Neural progenitor cell (in vitro differentiated cells): ENCODE results near the gene LDLRAD2.

Experiments used
- EZH2 ChIP-seq: fragments of 200-600 bp; sonication (generic); IDR thresholded peaks from 2 replicates; pipeline ENCODE4 v1.6.1; 2017; ENCODE audit warnings: antibody characterized with exemption, mild to moderate bottlenecking, moderate library complexity
- EZH2phosphoT487 ChIP-seq: fragments of 200-600 bp; sonication (generic); IDR thresholded peaks from 2 replicates; pipeline ENCODE4 v1.6.1; 2017; ENCODE audit warnings: antibody characterized with exemption
- TF ChIP-seq, protein P1 (sequence below): fragments of 200-600 bp; sonication (generic); IDR thresholded peaks from 2 replicates; pipeline ENCODE4 v1.5.1; 2017; ENCODE audit warnings: antibody characterized with exemption, mild to moderate bottlenecking

DNA sequence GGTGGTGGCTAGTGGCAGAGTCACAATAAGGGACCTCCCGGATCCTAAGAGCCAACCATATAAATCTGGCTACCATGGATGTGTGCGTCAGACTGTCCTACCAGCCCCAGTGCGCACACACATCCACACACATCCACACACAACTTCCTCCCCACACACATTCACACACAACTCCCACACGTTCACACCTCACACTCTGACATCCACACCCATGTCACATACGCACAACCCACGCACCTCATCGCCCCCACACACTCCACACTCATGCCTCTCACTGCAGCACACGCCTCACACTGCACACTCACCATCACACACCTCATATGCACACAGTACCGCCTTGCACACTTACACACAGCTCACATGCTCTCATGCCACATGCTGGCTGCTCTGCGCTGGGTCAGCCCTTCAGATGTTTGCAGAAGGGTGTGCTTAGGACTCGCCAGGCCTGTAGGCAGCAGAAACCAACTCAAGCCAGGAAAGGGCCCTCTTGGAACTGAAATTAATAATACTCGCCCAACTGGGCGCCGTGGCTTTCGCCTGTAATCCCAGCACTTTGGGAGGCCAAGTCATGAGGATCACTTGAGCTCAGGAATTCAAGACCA lies 3.0 kb downstream of the LDLRAD2 start:
- TF ChIP-seq, protein P1, sequence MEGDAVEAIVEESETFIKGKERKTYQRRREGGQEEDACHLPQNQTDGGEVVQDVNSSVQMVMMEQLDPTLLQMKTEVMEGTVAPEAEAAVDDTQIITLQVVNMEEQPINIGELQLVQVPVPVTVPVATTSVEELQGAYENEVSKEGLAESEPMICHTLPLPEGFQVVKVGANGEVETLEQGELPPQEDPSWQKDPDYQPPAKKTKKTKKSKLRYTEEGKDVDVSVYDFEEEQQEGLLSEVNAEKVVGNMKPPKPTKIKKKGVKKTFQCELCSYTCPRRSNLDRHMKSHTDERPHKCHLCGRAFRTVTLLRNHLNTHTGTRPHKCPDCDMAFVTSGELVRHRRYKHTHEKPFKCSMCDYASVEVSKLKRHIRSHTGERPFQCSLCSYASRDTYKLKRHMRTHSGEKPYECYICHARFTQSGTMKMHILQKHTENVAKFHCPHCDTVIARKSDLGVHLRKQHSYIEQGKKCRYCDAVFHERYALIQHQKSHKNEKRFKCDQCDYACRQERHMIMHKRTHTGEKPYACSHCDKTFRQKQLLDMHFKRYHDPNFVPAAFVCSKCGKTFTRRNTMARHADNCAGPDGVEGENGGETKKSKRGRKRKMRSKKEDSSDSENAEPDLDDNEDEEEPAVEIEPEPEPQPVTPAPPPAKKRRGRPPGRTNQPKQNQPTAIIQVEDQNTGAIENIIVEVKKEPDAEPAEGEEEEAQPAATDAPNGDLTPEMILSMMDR: no peak
- TF ChIP-seq EZH2 (no peak), EZH2phosphoT487 (no peak)
